Keratinocyte (primary cell): Measurements from ENCODE around the gene ARID1B. TPM values are rescaled to one million over a fixed set of nuclear protein-coding genes. Genes with fewer than 3 reads are reported as not detected.

ENCODE experiments used
- DNase-seq: peaks from one replicate; pipeline ENCODE4 v3.0.0-alpha.2; 2011; ENCODE audit warnings: low read depth, missing footprints, low spot score
- FAIRE-seq: peaks from 2 replicates; lab custom pipeline; 2011; peaks lifted over from hg19 to GRCh38; lab: Jason Lieb, UNC
- H2AFZ ChIP-seq: 2 replicates; pipeline ENCODE4 v1.6.0; 2012; ENCODE audit warnings: low read length, control low read depth, inconsistent platforms; ENCODE audit not compliant: control insufficient read depth
- H3K27ac ChIP-seq: 2 replicates; pipeline ENCODE4 v1.5.1; 2011; ENCODE audit warnings: low read length; ENCODE audit not compliant: control insufficient read depth, insufficient read depth
- H3K27me3 ChIP-seq: 3 replicates; pipeline ENCODE4 v1.6.0; 2011; ENCODE audit warnings: low read length; ENCODE audit not compliant: control insufficient read depth, insufficient read depth; ENCODE audit errors: extremely low read depth
- H3K36me3 ChIP-seq, 2 experiments: 2 replicates in 1 of 2; 3 replicates in 1 of 2; pipeline ENCODE4 v1.5.1; 2011; ENCODE audit warnings: low read length in 2 of 2, mild to moderate bottlenecking in 1 of 2; ENCODE audit not compliant: control insufficient read depth in 2 of 2, insufficient read depth in 2 of 2; ENCODE audit errors: extremely low read depth in 1 of 2
- H3K4me1 ChIP-seq: 3 replicates; pipeline ENCODE4 v1.5.1; 2011; ENCODE audit warnings: low read length; ENCODE audit not compliant: control insufficient read depth, insufficient read depth; ENCODE audit errors: extremely low read depth
- H3K4me2 ChIP-seq: 3 replicates; pipeline ENCODE4 v1.6.0; 2011; ENCODE audit warnings: low read depth, low read length; ENCODE audit not compliant: control insufficient read depth, insufficient read depth; ENCODE audit errors: extremely low read depth
- H3K4me3 ChIP-seq, 3 experiments: fragments of 200-600 bp in 1 of 3; sonication (generic) in 1 of 3; 2 replicates in 2 of 3; 3 replicates in 1 of 3; pipeline ENCODE4 v1.5.1; 2011 to 2016; ENCODE audit warnings: low read length in 3 of 3, mild to moderate bottlenecking in 3 of 3, control low read depth in 2 of 3, inconsistent platforms in 1 of 3, low read depth in 1 of 3, mixed read lengths in 1 of 3, mixed run types in 1 of 3, moderate library complexity in 1 of 3; ENCODE audit not compliant: control insufficient read depth in 2 of 3, insufficient read depth in 2 of 3; ENCODE audit errors: extremely low read depth in 1 of 3
- H3K79me2 ChIP-seq: 2 replicates; pipeline ENCODE4 v1.6.0; 2012; ENCODE audit warnings: low read length; ENCODE audit not compliant: control insufficient read depth, insufficient read depth
- H3K9ac ChIP-seq: 3 replicates; pipeline ENCODE4 v1.6.0; 2011; ENCODE audit warnings: low read length; ENCODE audit not compliant: control insufficient read depth, insufficient read depth; ENCODE audit errors: extremely low read depth
- H3K9me1 ChIP-seq: 3 replicates; pipeline ENCODE4 v1.6.0; 2011; ENCODE audit warnings: low read length; ENCODE audit not compliant: control insufficient read depth, insufficient read depth; ENCODE audit errors: extremely low read depth
- H3K9me3 ChIP-seq: 2 replicates; pipeline ENCODE4 v1.5.1; 2012; ENCODE audit warnings: low read depth, low read length; ENCODE audit not compliant: control insufficient read depth
- H4K20me1 ChIP-seq: 3 replicates; pipeline ENCODE4 v1.6.0; 2011; ENCODE audit warnings: low read length; ENCODE audit not compliant: control insufficient read depth, insufficient read depth; ENCODE audit errors: extremely low read depth
- CTCF ChIP-seq, 3 experiments: IDR thresholded peaks in 1 of 3; conservative IDR thresholded peaks in 1 of 3; optimal IDR thresholded peaks in 1 of 3; 2 replicates in 2 of 3; 3 replicates in 1 of 3; pipeline versions ENCODE3 to v1.5.1; 2011; ENCODE audit warnings: low read length in 3 of 3, mild to moderate bottlenecking in 3 of 3, moderate library complexity in 2 of 3, control low read depth in 1 of 3, inconsistent platforms in 1 of 3; ENCODE audit not compliant: insufficient read depth in 2 of 3; ENCODE audit errors: extremely low read depth in 1 of 3
- EZH2 ChIP-seq: IDR thresholded peaks from one replicate; pipeline ENCODE4 v1.6.1; 2012; ENCODE audit warnings: inconsistent platforms, mild to moderate bottlenecking, low read length, moderate library complexity
- dilution Hi-C: fragments of 300-500 bp; cut with MboI; formaldehyde crosslinking; loops from one replicate; pipeline ENCODE4 v1.7.0; 2020; ENCODE audit warnings: low sequenced_read_pairs; ENCODE audit not compliant: extremely low pct_ligation_motif_present
- polyA plus RNA-seq, 5 experiments: library from polyadenylated mRNA; depleted of rRNA in 3 of 5; stranded (reverse) in 3 of 5; stranded (forward) in 1 of 5; unstranded in 1 of 5; fragments of >200 nt; gene quantifications; 1 replicate in 1 of 5; 2 replicates in 3 of 5; 3 replicates in 1 of 5; pipeline versions ENCODE4 v1.2.1 to v1.2.3, GENCODE V29; 2011 to 2012; ENCODE audit warnings: missing spikeins in 2 of 5, low read depth in 1 of 5, low replicate concordance in 1 of 5

ARID1B gene
- polyA plus RNA-seq, 1 donor (not counting 4 experiments of a cell fraction or from before 2014, with no cell fraction given), result 14.9 TPM

- H3K9me1 ChIP-seq, result no peaks in the 10 kb centered on the region
- dilution Hi-C loops, result no loop called here
- no peak overlapping the region for H2AFZ ChIP-seq
- no peak overlapping the region for H3K4me2 ChIP-seq
- no peak for DNase-seq
- no peaks in the 10 kb centered on the region for H3K9me3 ChIP-seq
- no peak overlapping the region for H3K9ac ChIP-seq
- no peaks in the 10 kb centered on the region for H3K4me1 ChIP-seq
- H3K79me2 ChIP-seq, result no peaks in the 10 kb centered on the region
- no peak overlapping the region for H3K4me3 ChIP-seq
- no peaks in the 10 kb centered on the region for H3K27me3 ChIP-seq
- no peaks in the 10 kb centered on the region for H4K20me1 ChIP-seq
- peaks cover 0 to 4% of the 10 kb centered on the region in 2 experiments for H3K36me3 ChIP-seq
- no peak for TF ChIP-seq EZH2
- no peak for TF ChIP-seq CTCF (optimal IDR thresholded peaks at IDR 0.05 in 1 of 3, IDR thresholded peaks at IDR 0.05 in 1 of 3, conservative IDR thresholded peaks at IDR 0.05 in 1 of 3; ENCODE audit: extremely low read depth in 1 of 3, insufficient read depth in 2 of 3, low read length in 3 of 3)
- no peak for FAIRE-seq
- H3K27ac ChIP-seq, result no peak overlapping the region
These were observed 306.2 kb downstream of the ARID1B start for GRCh38 chr6:157083343-157083742.

- FAIRE-seq (no peak), DNase-seq (no peak)
- no peaks in the 10 kb centered on the region for H3K4me1 ChIP-seq
- H4K20me1 ChIP-seq, result no peaks in the 10 kb centered on the region
- H3K9me1 ChIP-seq, result no peaks in the 10 kb centered on the region
- no peaks in the 10 kb centered on the region for H3K27me3 ChIP-seq
- dilution Hi-C loops, result no loop called here
- H3K9ac ChIP-seq, result no peak overlapping the region
- H3K36me3 ChIP-seq, result peaks cover 1 to 4% of the 10 kb centered on the region in 2 experiments
- no peaks in the 10 kb centered on the region for H3K9me3 ChIP-seq
- H2AFZ ChIP-seq, result no peak overlapping the region
- no peak overlapping the region for H3K4me2 ChIP-seq
- TF ChIP-seq CTCF (optimal IDR thresholded peaks at IDR 0.05 in 1 of 3, IDR thresholded peaks at IDR 0.05 in 1 of 3, conservative IDR thresholded peaks at IDR 0.05 in 1 of 3; ENCODE audit: extremely low read depth in 1 of 3, insufficient read depth in 2 of 3, low read length in 3 of 3), result no peak
- TF ChIP-seq EZH2, result no peak
- H3K27ac ChIP-seq, result no peak overlapping the region
- H3K79me2 ChIP-seq, result no peaks in the 10 kb centered on the region
- H3K4me3 ChIP-seq, result no peak overlapping the region
These were observed 309.5 kb downstream of the ARID1B start for GRCh38 chr6:157086632-157087031.
